Peyer's patch (tissue), 4 donors: Measurements from ENCODE around the gene TASOR2.

Experiments used
- POLR2A ChIP-seq, 2 donors: fragments of 450-650 bp; IDR thresholded peaks; one replicate each; pipeline ENCODE4 v1.5.1; 2017; ENCODE audit warnings: antibody characterized with exemption in 2 of 2, mild to moderate bottlenecking in 2 of 2, moderate library complexity in 2 of 2
- TF ChIP-seq, protein P1 (sequence below), 6 experiments: fragments of 450-650 bp in 4 of 6; fragments of 200-600 bp in 2 of 6; sonication (generic) in 1 of 6; IDR thresholded peaks; one replicate each; pipeline ENCODE4 v1.5.1; 2017 to 2019; ENCODE audit warnings: antibody characterized with exemption in 6 of 6, mild to moderate bottlenecking in 3 of 6, moderate library complexity in 1 of 6

DNA sequence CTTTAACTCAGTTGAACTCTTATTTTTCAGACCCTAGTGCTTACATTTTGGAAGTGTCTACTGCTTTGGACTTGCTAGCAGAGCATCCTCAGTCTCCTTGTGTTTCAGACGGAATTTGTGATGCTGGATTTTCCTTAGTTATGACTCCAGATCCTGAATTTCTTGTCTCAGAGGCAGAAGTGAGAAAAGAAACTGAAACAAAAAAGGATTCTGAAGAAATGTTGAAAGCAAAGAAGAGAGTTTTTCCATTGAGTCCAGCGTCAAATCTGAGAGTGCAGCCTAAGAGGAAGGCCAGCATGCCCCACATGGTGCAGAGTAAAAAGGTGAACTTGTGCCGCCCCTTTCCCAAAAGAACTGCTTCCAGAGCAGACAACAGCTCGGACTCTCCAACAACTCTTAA lies 46.1 kb downstream of the TASOR2 start:
- TF ChIP-seq, protein P1, sequence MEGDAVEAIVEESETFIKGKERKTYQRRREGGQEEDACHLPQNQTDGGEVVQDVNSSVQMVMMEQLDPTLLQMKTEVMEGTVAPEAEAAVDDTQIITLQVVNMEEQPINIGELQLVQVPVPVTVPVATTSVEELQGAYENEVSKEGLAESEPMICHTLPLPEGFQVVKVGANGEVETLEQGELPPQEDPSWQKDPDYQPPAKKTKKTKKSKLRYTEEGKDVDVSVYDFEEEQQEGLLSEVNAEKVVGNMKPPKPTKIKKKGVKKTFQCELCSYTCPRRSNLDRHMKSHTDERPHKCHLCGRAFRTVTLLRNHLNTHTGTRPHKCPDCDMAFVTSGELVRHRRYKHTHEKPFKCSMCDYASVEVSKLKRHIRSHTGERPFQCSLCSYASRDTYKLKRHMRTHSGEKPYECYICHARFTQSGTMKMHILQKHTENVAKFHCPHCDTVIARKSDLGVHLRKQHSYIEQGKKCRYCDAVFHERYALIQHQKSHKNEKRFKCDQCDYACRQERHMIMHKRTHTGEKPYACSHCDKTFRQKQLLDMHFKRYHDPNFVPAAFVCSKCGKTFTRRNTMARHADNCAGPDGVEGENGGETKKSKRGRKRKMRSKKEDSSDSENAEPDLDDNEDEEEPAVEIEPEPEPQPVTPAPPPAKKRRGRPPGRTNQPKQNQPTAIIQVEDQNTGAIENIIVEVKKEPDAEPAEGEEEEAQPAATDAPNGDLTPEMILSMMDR (IDR thresholded peaks at IDR 0.05): no peak
- no peak for TF ChIP-seq POLR2A (IDR thresholded peaks at IDR 0.05)
